ENCODE data around the gene SMIM44. TPM values are rescaled to one million over a fixed set of nuclear protein-coding genes. Genes with fewer than 3 reads are reported as not detected.
A peak's percentile ranks its signal among the peaks of the same experiment; 100 is the strongest.

The SMIM44 gene
- total and polyA plus RNA-seq, 9 of the 15 experiments (the other 6 are each of a cell fraction or from before 2014, with no cell fraction given), result not detected

GRCh38 chr19:3467437-3468198 is 15.6 kb downstream of the SMIM44 start (continued):
- TF ChIP-seq ILK (tag; IDR thresholded peaks at IDR 0.05; ENCODE audit: borderline replicate concordance, low read depth) (no peak), ETS1 (conservative IDR thresholded peaks at IDR 0.05; ENCODE audit: control insufficient read depth, low read depth, low read length) (no peak), ESRRA (IDR thresholded peaks at IDR 0.05; ENCODE audit: borderline replicate concordance, low read depth) (peak; percentile 33; the same call in 1 of the 2 replicates), SRSF1 (IDR thresholded peaks at IDR 0.05; ENCODE audit: low read depth, low read length) (no peak), TRIM24 (IDR thresholded peaks at IDR 0.05) (peak; percentile 36 to 37; a peak in 1 of 4 replicates), PHF21A (IDR thresholded peaks at IDR 0.05; ENCODE audit: borderline replicate concordance, low read depth) (no peak), GATAD2B (IDR thresholded peaks at IDR 0.05; ENCODE audit: borderline replicate concordance) (no peak), SMARCC2 (IDR thresholded peaks at IDR 0.05; ENCODE audit: low read depth) (no peak), ZNF184 (CRISPR knock-in tag; IDR thresholded peaks at IDR 0.05) (no peak), ERF (CRISPR knock-in tag; IDR thresholded peaks at IDR 0.05) (no peak), CREM (IDR thresholded peaks at IDR 0.05; ENCODE audit: low read depth) (peak; percentile 62), TRIM28 (IDR thresholded peaks at IDR 0.05) (peak; percentile 88), GTF2F1 (IDR thresholded peaks at IDR 0.05; ENCODE audit: low read depth, low read length) (no peak), REST (IDR thresholded peaks at IDR 0.05; ENCODE audit: borderline replicate concordance) (no peak), REST (CRISPR knock-in tag; IDR thresholded peaks at IDR 0.05; ENCODE audit: low read depth) (no peak), ZNF77 (CRISPR knock-in tag; IDR thresholded peaks at IDR 0.05) (no peak), ZNF280A (IDR thresholded peaks at IDR 0.05; ENCODE audit: low read depth, partially characterized antibody) (peak; percentile 74), POLR2G (IDR thresholded peaks at IDR 0.05; ENCODE audit: low read depth, low read length) (peak; percentile 32; the same call in 1 of the 2 replicates), XRCC5 (IDR thresholded peaks at IDR 0.05; ENCODE audit: low read depth, low read length) (0 out of 2 replicates have a peak, but pooled peaks have one; percentile 38)

All from K562 (cell line).